ENCODE results near the gene N4BP2.
A peak's percentile ranks its signal among the peaks of the same experiment; 100 is the strongest.

N4BP2 gene

DNA sequence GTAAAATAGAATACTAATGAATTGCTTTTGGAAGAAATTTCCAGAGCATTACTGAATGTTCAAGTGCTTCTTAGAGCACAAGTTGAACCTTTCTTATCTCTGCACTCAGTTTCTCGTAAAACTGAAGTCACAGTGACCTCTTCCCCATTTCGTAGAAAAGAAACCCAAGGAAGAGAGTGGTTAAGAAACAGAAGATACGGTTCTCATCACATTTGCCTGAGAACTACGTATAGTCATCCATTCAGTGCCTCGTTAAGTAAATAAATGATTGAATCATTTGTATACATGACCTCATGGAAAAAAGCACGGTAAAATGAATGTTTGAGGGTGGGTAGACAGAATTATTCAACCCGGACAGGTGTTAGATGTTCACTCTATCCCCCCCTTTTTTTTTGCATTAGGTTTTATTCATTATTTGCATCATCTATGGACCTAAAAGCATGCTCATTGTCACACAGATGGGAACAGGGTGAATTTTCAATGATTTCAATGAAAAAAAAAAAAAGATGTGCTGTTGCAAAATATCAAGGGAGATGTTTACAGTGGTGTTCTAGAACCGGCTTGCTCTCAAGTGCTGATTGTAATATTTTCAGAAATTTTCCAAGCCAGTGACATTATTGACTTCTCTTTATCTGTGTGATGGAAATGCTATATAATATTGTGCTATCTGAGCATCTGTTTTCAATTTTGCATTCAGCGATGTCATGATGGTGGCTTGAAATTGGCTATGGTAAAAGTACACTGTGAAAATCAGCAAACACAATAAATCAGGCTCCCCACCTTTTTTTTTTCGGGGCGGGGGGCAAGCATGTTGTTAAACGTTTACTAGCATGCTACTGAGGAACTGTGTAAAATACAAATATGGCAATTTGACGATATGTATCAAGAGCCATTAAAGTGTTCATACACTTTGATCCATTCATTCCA, 144.5 kb downstream of the N4BP2 start:
- TF ChIP-seq, protein P1, sequence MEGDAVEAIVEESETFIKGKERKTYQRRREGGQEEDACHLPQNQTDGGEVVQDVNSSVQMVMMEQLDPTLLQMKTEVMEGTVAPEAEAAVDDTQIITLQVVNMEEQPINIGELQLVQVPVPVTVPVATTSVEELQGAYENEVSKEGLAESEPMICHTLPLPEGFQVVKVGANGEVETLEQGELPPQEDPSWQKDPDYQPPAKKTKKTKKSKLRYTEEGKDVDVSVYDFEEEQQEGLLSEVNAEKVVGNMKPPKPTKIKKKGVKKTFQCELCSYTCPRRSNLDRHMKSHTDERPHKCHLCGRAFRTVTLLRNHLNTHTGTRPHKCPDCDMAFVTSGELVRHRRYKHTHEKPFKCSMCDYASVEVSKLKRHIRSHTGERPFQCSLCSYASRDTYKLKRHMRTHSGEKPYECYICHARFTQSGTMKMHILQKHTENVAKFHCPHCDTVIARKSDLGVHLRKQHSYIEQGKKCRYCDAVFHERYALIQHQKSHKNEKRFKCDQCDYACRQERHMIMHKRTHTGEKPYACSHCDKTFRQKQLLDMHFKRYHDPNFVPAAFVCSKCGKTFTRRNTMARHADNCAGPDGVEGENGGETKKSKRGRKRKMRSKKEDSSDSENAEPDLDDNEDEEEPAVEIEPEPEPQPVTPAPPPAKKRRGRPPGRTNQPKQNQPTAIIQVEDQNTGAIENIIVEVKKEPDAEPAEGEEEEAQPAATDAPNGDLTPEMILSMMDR (IDR thresholded peaks at IDR 0.05; ENCODE audit: low read depth, low read length, missing control alignments): no peak
- no peak for DNase-seq (ENCODE audit: low read depth)
- H3K4me3 ChIP-seq (ENCODE audit: low read depth, low read length): peak overlapping the region; percentile 97

DNA sequence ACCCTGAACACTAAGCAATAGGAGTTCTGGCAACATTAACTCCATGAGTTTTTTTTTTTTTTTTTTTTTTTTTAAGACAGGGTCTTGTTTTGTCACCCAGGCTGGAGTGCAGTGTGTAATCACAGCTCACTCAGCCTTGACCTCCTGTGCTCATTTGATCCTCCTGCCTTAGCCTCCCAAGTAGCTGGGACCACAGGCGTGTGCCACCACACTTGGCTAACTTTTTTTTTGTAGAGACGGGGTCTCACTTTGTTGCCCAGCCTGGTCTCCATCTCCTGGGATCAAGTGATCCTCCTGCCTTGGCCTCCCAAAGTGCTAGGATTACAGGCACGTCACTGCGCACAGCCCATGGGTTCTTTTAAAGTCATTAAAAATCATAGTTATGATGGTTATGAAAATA, 145.2 kb downstream of the N4BP2 start:
- H3K4me3 ChIP-seq (ENCODE audit: low read depth, low read length): peak overlapping the region; percentile 97
- no peak for DNase-seq (ENCODE audit: low read depth)
- TF ChIP-seq, protein P1 (IDR thresholded peaks at IDR 0.05; ENCODE audit: low read depth, low read length, missing control alignments): no peak

DNA sequence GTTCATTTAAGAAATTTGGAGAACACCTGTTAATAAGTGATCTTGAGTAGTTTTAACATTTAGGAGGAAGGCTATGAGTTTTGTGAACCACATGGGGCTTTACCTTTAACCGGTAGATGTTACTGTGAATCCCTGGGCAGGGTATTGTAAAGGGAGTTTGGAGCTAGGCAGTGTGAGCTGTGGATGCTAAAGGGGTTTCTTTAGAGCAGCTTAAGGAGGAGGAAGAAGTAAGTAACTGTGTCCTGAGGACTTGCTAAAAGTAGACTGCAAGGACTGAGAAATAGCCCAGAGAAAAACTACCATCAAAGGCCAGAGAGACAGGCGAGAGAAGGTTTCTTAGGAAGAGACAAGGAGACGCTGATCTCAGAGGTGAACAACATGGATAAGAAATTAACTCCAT, 145.8 kb downstream of the N4BP2 start:
- TF ChIP-seq, protein P1 (IDR thresholded peaks at IDR 0.05; ENCODE audit: low read depth, low read length, missing control alignments): no peak
- no peak for DNase-seq (ENCODE audit: low read depth)
- peak overlapping the region; percentile 97 for H3K4me3 ChIP-seq (ENCODE audit: low read depth, low read length)

DNA sequence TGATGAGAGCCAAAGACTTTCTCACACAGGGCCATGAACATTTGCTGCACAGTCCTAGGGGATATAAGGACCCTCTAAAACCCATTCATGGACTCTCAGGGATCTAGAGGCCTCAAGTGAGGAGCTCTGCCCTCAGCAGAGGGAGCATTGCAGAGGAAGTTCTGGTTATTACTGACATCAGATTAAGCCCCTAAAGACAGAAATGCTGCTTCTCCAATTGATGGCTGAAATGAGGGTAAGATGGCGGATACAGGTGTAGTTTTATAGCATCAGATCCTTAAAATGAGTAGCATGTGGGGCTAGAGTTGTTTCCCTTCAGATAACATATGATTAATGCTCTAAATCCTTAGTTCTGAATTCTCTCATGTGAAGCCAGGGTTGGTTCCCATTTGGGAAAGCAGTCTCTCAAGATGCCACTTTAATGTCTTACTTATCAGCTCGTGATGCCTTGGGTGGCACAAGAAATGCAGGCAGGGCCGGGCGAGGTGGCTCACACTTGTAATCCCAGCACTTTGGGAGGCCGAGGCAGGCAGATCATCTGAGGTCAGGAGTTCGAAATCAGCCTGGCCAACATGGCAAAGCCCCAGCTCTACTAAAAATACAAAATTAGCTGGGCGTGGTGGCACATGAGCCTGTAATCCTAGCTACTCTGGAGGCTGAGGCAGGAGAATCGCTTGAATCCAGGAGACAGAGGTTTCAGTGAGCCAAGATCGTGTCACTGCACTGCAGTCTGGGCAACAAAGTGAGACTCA, 148.0 kb downstream of the N4BP2 start:
- TF ChIP-seq, protein P1 (IDR thresholded peaks at IDR 0.05; ENCODE audit: low read depth, low read length, missing control alignments): no peak
- peak overlapping the region; percentile 97 for H3K4me3 ChIP-seq (ENCODE audit: low read depth, low read length)
- no peak for DNase-seq (ENCODE audit: low read depth)

DNA sequence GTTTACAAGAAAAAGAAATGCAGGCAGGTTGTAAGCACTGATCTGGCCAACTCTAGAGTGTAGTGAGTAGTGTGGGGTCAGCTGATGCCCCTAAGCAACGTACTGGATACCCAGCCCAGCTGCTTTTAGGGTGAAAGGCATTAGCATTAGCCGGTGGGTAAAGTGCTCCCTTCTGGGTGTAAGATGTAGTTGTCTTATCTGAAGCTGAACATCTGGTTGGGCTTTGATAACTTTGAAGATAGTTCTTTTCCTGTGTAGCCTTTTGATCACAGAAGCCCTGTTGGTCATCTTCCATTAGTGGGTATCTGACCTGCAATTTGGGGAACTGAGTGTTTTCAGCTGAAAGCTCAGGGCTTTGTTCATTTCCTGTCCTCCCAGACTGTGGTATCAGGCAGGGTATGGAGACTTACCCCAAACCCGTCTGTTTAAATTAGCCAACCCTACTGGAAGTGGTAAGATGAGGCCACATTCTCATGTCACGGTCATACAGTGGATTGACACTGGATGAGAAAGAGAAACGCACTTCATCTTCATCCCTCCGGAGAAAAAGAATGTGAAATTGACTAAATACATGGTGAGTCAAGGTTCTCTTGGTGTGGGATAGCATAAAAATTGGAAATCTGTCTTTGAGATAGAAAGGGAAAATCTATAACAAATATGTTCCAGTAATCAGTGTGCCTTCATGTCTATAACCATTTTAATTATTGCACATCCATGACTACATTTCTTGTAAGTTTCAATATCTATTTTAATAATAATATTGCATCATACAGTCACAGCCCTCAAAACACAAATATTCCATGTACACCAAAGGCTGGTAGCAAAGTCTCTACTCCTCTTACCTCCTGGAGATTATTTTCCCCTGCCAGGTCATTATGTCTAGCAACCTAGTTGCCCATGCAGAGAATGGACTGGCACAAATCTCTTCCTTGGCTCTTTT, 148.9 kb downstream of the N4BP2 start:
- TF ChIP-seq, protein P1 (IDR thresholded peaks at IDR 0.05; ENCODE audit: low read depth, low read length, missing control alignments): no peak
- peak overlapping the region; percentile 97 for H3K4me3 ChIP-seq (ENCODE audit: low read depth, low read length)
- peak; percentile 89 for DNase-seq (ENCODE audit: low read depth)

DNA sequence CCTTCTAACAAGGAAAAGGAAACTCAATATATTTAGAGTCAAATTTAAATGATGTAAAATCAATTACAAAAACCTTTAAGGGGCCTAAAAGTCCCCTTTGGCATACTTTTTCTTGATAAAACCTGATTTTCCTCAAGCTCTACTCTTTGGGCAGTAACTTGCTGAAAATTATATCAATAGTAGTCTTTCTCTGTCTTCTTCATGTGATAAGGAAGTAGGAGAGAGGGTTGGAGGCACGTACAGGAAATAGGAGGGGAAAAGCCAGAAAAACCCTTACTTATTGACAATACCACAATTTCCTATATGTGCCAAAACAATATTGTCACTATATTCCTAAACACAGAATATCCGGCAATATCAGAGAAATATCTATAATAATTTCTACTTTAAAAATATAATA, 149.8 kb downstream of the N4BP2 start:
- H3K4me3 ChIP-seq (ENCODE audit: low read depth, low read length): peak overlapping the region; percentile 97; the same call in 1 of the 2 replicates
- no peak for DNase-seq (ENCODE audit: low read depth)
- TF ChIP-seq, protein P1 (IDR thresholded peaks at IDR 0.05; ENCODE audit: low read depth, low read length, missing control alignments): no peak

Measured in GM12864 (cell line).